GM12878 (cell line): Measurements from ENCODE around the gene PAF1. TPM values are rescaled to one million over a fixed set of nuclear protein-coding genes. Genes with fewer than 3 reads are reported as not detected.

Source experiments
- ATAC-seq: fragments of 200-7000 bp; cut with Tn5 transposase; 3 replicates; pipeline ENCODE4 v1.9.1; 2020; ENCODE audit warnings: mild to moderate bottlenecking, moderate library complexity
- BruUV-seq: library from RNA; stranded (reverse); fragments of 400-500 nt; replicated peaks from 2 replicates; lab custom pipeline; 2021; lab: Mats Ljungman, UMichigan
- CTCF ChIA-PET: fragments of 300-600 bp; sonication (Branson Sonifier 250); formaldehyde crosslinking; extraction: SDS; loops from one replicate; lab custom pipeline; 2021; ENCODE audit warnings: inconsistent platforms; lab: Yijun Ruan, JAX
- POLR2A ChIA-PET: fragments of 350-600 bp; formaldehyde crosslinking; extraction: SDS; loops from one replicate; lab custom pipeline; 2021; ENCODE audit warnings: inconsistent platforms; lab: Charles Lee
- RAD21 ChIA-PET: fragments of 300-600 bp; sonication (Branson Sonifier 250); formaldehyde crosslinking; loops from one replicate; lab custom pipeline; 2023; ENCODE audit warnings: antibody characterized with exemption; ENCODE audit not compliant: unreplicated experiment; lab: Charles Lee
- SMC1A ChIA-PET: fragments of 300-600 bp; sonication (Branson Sonifier 250); formaldehyde crosslinking; loops from one replicate; lab custom pipeline; 2023; ENCODE audit not compliant: unreplicated experiment, uncharacterized antibody; lab: Charles Lee
- DNase-seq: peaks from one replicate; pipeline ENCODE4 v3.0.0-alpha.2; 2011; ENCODE audit warnings: low read depth, low spot score
- FAIRE-seq: peaks from 3 replicates; lab custom pipeline; 2011; peaks lifted over from hg19 to GRCh38; lab: Jason Lieb, UNC
- H2AFZ ChIP-seq: 2 replicates; pipeline ENCODE4 v1.6.0; 2011; ENCODE audit warnings: low read depth, low read length, control low read depth; ENCODE audit not compliant: control insufficient read depth
- H3K27ac ChIP-seq: 2 replicates; pipeline ENCODE4 v1.5.1; 2011; ENCODE audit warnings: control low read depth; ENCODE audit not compliant: control insufficient read depth, insufficient read depth
- H3K27me3 ChIP-seq, 2 experiments: replicated peaks in 1 of 2; 2 replicates each; pipeline versions ENCODE4 v1.6.0 to v1.6.1; 2011; ENCODE audit warnings: low read length in 1 of 2; ENCODE audit not compliant: control insufficient read depth in 2 of 2, insufficient read depth in 2 of 2
- H3K36me3 ChIP-seq, 2 experiments: 2 replicates each; pipeline ENCODE4 v1.5.1; 2011; ENCODE audit warnings: low read length in 1 of 2; ENCODE audit not compliant: control insufficient read depth in 2 of 2, insufficient read depth in 2 of 2
- H3K4me1 ChIP-seq: 2 replicates; pipeline ENCODE4 v1.6.1; 2011; ENCODE audit warnings: mild to moderate bottlenecking, low read length, moderate library complexity, mixed read lengths; ENCODE audit not compliant: control insufficient read depth, insufficient read depth
- H3K4me2 ChIP-seq: 2 replicates; pipeline ENCODE4 v1.6.0; 2011; ENCODE audit warnings: control low read depth; ENCODE audit not compliant: control insufficient read depth, insufficient read depth
- H3K4me3 ChIP-seq: fragments of 200-600 bp; sonication (generic); 2 replicates; pipeline ENCODE4 v1.5.1; 2016
- H3K79me2 ChIP-seq: 2 replicates; pipeline ENCODE4 v1.6.0; 2011; ENCODE audit warnings: low read length; ENCODE audit not compliant: control insufficient read depth, insufficient read depth
- H3K9ac ChIP-seq: 2 replicates; pipeline ENCODE4 v1.8.0; 2011; ENCODE audit warnings: low read length, control low read depth, mixed read lengths; ENCODE audit not compliant: control insufficient read depth, insufficient read depth
- H3K9me3 ChIP-seq: replicated peaks from 3 replicates; pipeline ENCODE4 v1.5.1; 2011; ENCODE audit warnings: mild to moderate bottlenecking, low read length; ENCODE audit not compliant: control insufficient read depth, insufficient read depth
- H4K20me1 ChIP-seq: 2 replicates; pipeline ENCODE4 v1.6.0; 2011; ENCODE audit not compliant: control insufficient read depth, insufficient read depth
- BACH1 ChIP-seq: fragments of 450-650 bp; IDR thresholded peaks from 2 replicates; pipeline ENCODE4 v1.6.1; 2017; ENCODE audit warnings: mild to moderate bottlenecking, borderline replicate concordance
- BCL11A ChIP-seq: IDR thresholded peaks from 2 replicates; pipeline ENCODE4 v1.6.1; 2011; ENCODE audit warnings: low read depth, low read length
- DPF2 ChIP-seq: fragments of 450-650 bp; IDR thresholded peaks from 2 replicates; pipeline ENCODE4 v1.6.1; 2017; ENCODE audit warnings: mild to moderate bottlenecking
- ELK1 ChIP-seq: IDR thresholded peaks from 2 replicates; pipeline ENCODE4 v1.6.1; 2012; ENCODE audit warnings: low read depth, low read length, improper control_type of control experiment
- FOS ChIP-seq: IDR thresholded peaks from 3 replicates; pipeline ENCODE4 v1.6.1; 2011; ENCODE audit warnings: borderline replicate concordance; ENCODE audit not compliant: insufficient read length; ENCODE audit errors: extremely low read depth
- GABPA ChIP-seq: IDR thresholded peaks from 2 replicates; pipeline ENCODE4 v1.6.1; 2014; ENCODE audit warnings: antibody characterized with exemption, low read depth, mild to moderate bottlenecking, inconsistent platforms
- HDGF ChIP-seq: fragments of 450-650 bp; IDR thresholded peaks from 2 replicates; pipeline ENCODE4 v1.6.1; 2016; ENCODE audit warnings: antibody characterized with exemption
- MTA2 ChIP-seq: fragments of 450-650 bp; IDR thresholded peaks from 2 replicates; pipeline ENCODE4 v1.6.1; 2016; ENCODE audit warnings: low read depth, mild to moderate bottlenecking, moderate library complexity
- PAX8 ChIP-seq: fragments of 450-650 bp; IDR thresholded peaks from 2 replicates; pipeline ENCODE4 v1.6.1; 2017; ENCODE audit warnings: mild to moderate bottlenecking, moderate library complexity
- SMARCA5 ChIP-seq: fragments of 450-650 bp; IDR thresholded peaks from 2 replicates; pipeline ENCODE4 v1.6.1; 2017; ENCODE audit warnings: mild to moderate bottlenecking
- WGBS: methylation state at CpG from one replicate; pipeline ENCODE4 v1.1.6; 2016; ENCODE audit warnings: low lambda C conversion rate; ENCODE audit not compliant: insufficient replicate concordance, insufficient coverage; ENCODE audit errors: missing lambda C conversion rate; 5-methylcytosine and 5-hydroxymethylcytosine counted together
- in situ Hi-C: fragments of 300-500 bp; cut with MboI; formaldehyde crosslinking; loops from 9 replicates; pipeline ENCODE4 v1.14.3; 2018; ENCODE audit warnings: mixed read lengths
- intact Hi-C: fragments of 100-400 bp; cut with micrococcal nuclease; formaldehyde crosslinking; loops from one replicate; pipeline ENCODE4 v1.14.2; 2022; ENCODE audit not compliant: unreplicated experiment
- polyA plus RNA-seq, 11 experiments: library from polyadenylated mRNA; depleted of rRNA in 4 of 11; unstranded in 6 of 11; stranded (reverse) in 5 of 11; fragments of >200 nt; fragmentation: Nextera tagmentation in 4 of 11; fragmentation: Illumina TruSeq in 1 of 11; extraction: Ambion mirVana in 4 of 11; extraction: Trizol in 1 of 11; gene quantifications; 1 replicate in 1 of 11; 2 replicates in 10 of 11; pipeline versions ENCODE4 v1.2.1 to v1.2.3, GENCODE V29; 2011 to 2016; ENCODE audit warnings: inconsistent platforms in 2 of 11, missing spikeins in 2 of 11, low read depth in 1 of 11
- total RNA-seq, 4 experiments: library from RNA; depleted of rRNA in 3 of 4; stranded (reverse); fragments of >200 nt in 3 of 4; fragmentation: Illumina TruSeq in 1 of 4; extraction: Trizol in 1 of 4; gene quantifications; 2 replicates each; pipeline versions ENCODE4 v1.2.1 to v1.2.3, GENCODE V29; 2013 to 2021

Gene PAF1
- total and polyA plus RNA-seq, 10 of the 15 experiments (the other 5 are each of a cell fraction or from before 2014, with no cell fraction given) = 1.7 to 45.8 (median 39.6) TPM

GRCh38 chr19:39356647-39357046 is 34.3 kb downstream of the PAF1 start:
- ATAC-seq = no peak
- H3K9me3 ChIP-seq = no peaks in the 10 kb centered on the region
- in situ Hi-C loops = no loop called here
- ChIA-PET POLR2A (interaction anchor here (0.6 kb wide), 1 partner anchor 34 kb away, joined by 4 read pairs; the partner anchor contains the start of gene PAF1), RAD21 (no interaction called here), SMC1A (no interaction called here), CTCF (no interaction called here)
- no TSS peak for BruUV-seq
- H2AFZ ChIP-seq = no peak overlapping the region
- no peak for DNase-seq
- H3K4me1 ChIP-seq = peaks cover 4% of the 10 kb centered on the region
- H3K27me3 ChIP-seq = no peaks in the 10 kb centered on the region
- H3K79me2 ChIP-seq = no peaks in the 10 kb centered on the region
- no peaks in the 10 kb centered on the region for H4K20me1 ChIP-seq
- H3K4me2 ChIP-seq = no peak overlapping the region
- FAIRE-seq = no peak
- 84% methylated on average over 18 of the region's 18 CpGs for WGBS
- H3K4me3 ChIP-seq = no peak overlapping the region
- TF ChIP-seq HDGF = no peak
- no peak for TF ChIP-seq ELK1
- TF ChIP-seq GABPA = no peak
- TF ChIP-seq DPF2 = no peak
- TF ChIP-seq PAX8 = no peak
- TF ChIP-seq MTA2 = no peak
- TF ChIP-seq SMARCA5 = no peak
- no peak for TF ChIP-seq BACH1
- TF ChIP-seq FOS = no peak
- TF ChIP-seq BCL11A = no peak
- TF ChIP-seq, all 136 proteins: peak for 0
- Histone ChIP-seq H3K36me3 (peaks cover 16 to 24% of the 10 kb centered on the region in 2 experiments), H3K27ac (no peak overlapping the region), H3K9ac (no peak overlapping the region)
- intact Hi-C loops = no loop called here
